ENCODE measurements around the gene SMO. TPM values are rescaled to one million over a fixed set of nuclear protein-coding genes. Genes with fewer than 3 reads are reported as not detected.

Gene SMO
- total and polyA plus RNA-seq, 8 donors: 1.1 to 18.5 (median 5.1) TPM

GRCh38 chr7:129258649-129259389 is 70.4 kb downstream of the SMO start:
- no peak overlapping the region for H3K4me3 ChIP-seq
- no peaks in the 10 kb centered on the region for H3K36me3 ChIP-seq
- H3K27ac ChIP-seq: no peak overlapping the region
- no peaks in the 10 kb centered on the region for H3K27me3 ChIP-seq
- intact Hi-C loops (cut with DNase I; ENCODE audit: low total_unique reads): no loop called here
- no peak for TF ChIP-seq POLR2AphosphoS5 (IDR thresholded peaks at IDR 0.05)
- no peak for TF ChIP-seq POLR2A (IDR thresholded peaks at IDR 0.05)
- TF ChIP-seq EP300 (IDR thresholded peaks at IDR 0.05): no peak
- no peak for TF ChIP-seq CTCF (IDR thresholded peaks at IDR 0.05)
- peak in 1 of 2 donors; percentile 26 for DNase-seq
- H3K9me3 ChIP-seq: no peaks in the 10 kb centered on the region
- peaks cover 0 to 21% (median 5%) of the 10 kb centered on the region in 4 donors for H3K4me1 ChIP-seq
- 43 to 69% (median 52%) methylated on average over 4 of the region's 4 CpGs for WGBS, 5 donors

DNA sequence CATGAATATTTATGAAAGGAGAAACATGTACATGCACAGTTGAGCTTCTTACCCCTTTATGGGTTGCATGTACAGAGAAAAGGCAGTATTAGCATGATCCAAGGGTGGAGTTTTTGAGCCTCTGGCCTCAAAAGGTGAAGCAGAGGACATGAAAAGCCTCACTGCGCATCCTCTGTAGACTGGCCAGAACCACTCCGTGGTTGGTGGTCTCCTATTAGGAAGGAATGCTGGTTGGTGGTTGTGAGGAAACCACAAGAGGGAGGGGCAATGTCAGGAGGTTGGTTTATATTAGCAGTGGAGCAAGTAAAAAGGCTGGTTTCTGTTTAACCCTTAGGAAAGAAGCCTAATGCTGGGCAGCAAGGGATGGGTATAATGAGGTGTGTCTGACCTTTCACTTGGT is 73.9 kb downstream of the SMO start:
- DNase-seq: no peak
- no peak overlapping the region for H3K27ac ChIP-seq
- 65 to 73% (median 70%) methylated on average over 2 of the region's 2 CpGs for WGBS, 5 donors
- no peaks in the 10 kb centered on the region for H3K36me3 ChIP-seq
- peaks cover 0 to 21% (median 5%) of the 10 kb centered on the region in 4 donors for H3K4me1 ChIP-seq
- intact Hi-C loops (cut with DNase I; ENCODE audit: low total_unique reads): no loop called here
- TF ChIP-seq EP300 (IDR thresholded peaks at IDR 0.05) (no peak), POLR2A (IDR thresholded peaks at IDR 0.05) (no peak), CTCF (IDR thresholded peaks at IDR 0.05) (no peak)
- H3K27me3 ChIP-seq: no peaks in the 10 kb centered on the region
- no peak overlapping the region for H3K4me3 ChIP-seq
- no peaks in the 10 kb centered on the region for H3K9me3 ChIP-seq

Small RNA genes lying within 50 kb of the gene (small RNA-seq; reads per million reads assigned to genes)
- 0 reads per million in 4 donors for gene RNY1P11

Other genes with a start within 250 kb of the SMO start
- gene TNPO3, start 133.5 kb upstream of the SMO start, total RNA-seq: 10 to 100 TPM; 10.7 to 63.8 (median 25.2) TPM
- 10 to 100 TPM; 11.7 to 18.8 (median 13.3) TPM for gene TNPO3, start 133.5 kb upstream of the SMO start, polyA plus RNA-seq
- gene TSPAN33, start 43.9 kb upstream of the SMO start, total RNA-seq: 10 to 100 TPM in 1 of 5 donors, 1 to 10 TPM in 4; 1.8 to 20.9 (median 8.4) TPM
- gene TSPAN33, start 43.9 kb upstream of the SMO start, polyA plus RNA-seq: 10 to 100 TPM in 1 of 3 donors, 1 to 10 TPM in 2; 5.4 to 17.4 (median 9.5) TPM
- 10 to 100 TPM; 60.3 to 87.0 (median 66.5) TPM for gene AHCYL2, start 36.4 kb downstream of the SMO start, total RNA-seq
- gene AHCYL2, start 36.4 kb downstream of the SMO start, polyA plus RNA-seq: 10 to 100 TPM in 2 of 3 donors, 1 to 10 TPM in 1; 4.6 to 19.9 (median 10.2) TPM
- 1 to 10 TPM in 2 of 5 donors, not detected in 3; 2.0 TPM for gene STRIP2, start 245.8 kb downstream of the SMO start, total RNA-seq
- gene STRIP2, start 245.8 kb downstream of the SMO start, polyA plus RNA-seq: under 1 TPM; 0.56 to 0.98 (median 0.76) TPM